GM19193 (cell line): ENCODE data around the gene CRHR1.

Experiments used
- POLR2A ChIP-seq: IDR thresholded peaks from 4 replicates; pipeline ENCODE4 v1.6.1; 2011; ENCODE audit not compliant: insufficient read depth, insufficient read length; ENCODE audit errors: extremely low read depth

Gene CRHR1

DNA sequence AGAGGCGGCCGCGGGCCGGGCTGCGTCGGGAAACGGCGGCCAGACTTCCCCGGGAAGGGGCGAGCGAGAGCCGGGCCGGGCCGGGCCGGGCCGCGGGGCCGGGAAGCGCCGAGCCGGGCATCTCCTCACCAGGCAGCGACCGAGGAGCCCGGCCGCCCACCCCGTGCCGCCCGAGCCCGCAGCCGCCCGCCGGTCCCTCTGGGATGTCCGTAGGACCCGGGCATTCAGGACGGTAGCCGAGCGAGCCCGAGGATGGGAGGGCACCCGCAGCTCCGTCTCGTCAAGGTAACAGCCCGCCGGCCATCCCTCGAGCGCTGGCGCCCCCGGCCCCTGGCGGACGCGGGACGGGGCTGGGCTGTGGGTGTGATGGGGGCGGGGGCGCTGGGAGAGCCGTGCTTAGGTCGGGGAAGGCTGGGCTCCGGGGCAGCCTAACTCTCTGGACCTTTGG, at the start of gene CRHR1:
TSS of gene CRHR1 (plus strand) at position 28 of the 448 bp plus-strand sequence. CDS start at position 253, 225 bp downstream.
- no peak for TF ChIP-seq POLR2A

DNA sequence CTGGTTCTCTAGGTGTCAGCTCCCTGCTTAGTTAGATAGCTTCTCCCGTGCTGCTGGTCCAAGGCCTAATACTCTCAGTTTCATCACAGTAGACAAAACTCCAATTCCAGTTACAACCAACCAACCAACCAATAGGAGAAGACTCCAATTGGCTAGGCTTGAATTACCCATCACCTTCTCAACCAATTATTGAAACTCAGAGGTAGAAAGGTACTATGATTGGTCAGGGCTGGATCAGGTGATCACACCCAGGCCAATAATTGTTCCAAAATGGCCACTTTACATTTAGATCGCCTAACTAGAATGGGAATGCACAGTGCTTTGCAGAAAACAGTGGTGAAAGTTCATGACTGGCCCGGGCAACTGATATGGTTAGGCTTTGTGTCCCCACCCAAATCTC, 49.5 kb upstream of the CRHR1 start:
- TF ChIP-seq POLR2A = no peak

GRCh38 chr17:45735488-45735887, 48.6 kb upstream of the CRHR1 start:
- no peak for TF ChIP-seq POLR2A

DNA sequence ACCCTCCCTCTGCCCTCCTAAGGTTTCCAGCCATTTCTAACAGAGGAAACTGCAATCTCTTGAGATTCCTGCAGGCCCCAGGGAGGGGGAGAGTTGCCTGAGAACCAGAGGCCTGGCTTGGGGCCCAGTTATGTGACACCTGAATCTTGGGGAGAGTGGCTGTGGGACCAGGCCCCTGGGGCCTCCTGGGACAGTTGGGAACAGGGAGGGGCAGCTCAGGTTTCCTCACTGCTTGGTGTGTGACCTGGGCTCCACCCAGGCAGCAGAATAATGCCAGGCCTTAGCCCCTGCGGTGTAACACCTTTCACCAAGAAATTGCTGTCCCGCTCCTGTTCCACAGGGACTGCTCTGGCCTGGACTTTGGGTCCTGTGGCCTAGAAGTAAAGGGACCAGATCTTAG, 44.3 kb upstream of the CRHR1 start:
- TF ChIP-seq POLR2A = no peak

DNA sequence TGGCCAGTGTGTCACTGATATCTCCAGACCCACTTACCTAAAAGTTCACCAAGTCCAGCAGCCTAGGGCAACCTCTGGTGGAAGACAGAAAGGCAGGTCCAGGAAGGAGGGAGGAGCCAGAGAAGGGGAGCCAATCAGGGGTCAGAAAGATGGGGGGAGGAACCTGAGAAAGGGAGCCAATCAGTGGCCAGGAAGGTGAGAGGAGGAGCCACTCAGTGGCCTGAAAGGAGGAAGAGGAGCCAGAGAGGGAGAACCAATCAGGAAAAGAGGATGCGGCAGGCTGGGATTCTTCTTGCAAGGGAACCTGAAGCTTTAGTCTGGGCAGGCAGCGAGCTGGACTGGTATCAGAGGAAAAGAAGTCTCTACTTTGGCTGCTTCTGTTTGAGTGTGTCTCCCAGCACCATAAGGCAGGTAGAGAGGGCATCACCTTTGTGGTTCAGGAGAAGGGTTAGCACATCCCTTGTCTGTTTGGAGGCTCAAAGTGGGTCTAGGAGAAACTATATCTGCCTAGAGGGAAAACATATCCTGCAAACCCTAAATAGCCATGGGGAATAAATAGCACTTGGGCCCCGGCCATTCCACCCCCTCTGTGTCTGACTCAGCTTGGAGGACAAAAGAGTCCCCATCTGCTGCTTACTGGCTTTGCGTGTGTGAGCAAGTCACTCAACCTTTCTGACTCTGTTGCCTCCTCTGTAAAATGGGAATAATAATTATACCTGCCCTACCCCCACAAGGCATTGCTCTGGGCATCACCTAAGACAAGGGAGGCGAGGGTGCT, 43.4 kb upstream of the CRHR1 start:
- no peak for TF ChIP-seq POLR2A

- TF ChIP-seq POLR2A = no peak
Measured at GRCh38 chr17:45742251-45742650, 41.9 kb upstream of the CRHR1 start.

DNA sequence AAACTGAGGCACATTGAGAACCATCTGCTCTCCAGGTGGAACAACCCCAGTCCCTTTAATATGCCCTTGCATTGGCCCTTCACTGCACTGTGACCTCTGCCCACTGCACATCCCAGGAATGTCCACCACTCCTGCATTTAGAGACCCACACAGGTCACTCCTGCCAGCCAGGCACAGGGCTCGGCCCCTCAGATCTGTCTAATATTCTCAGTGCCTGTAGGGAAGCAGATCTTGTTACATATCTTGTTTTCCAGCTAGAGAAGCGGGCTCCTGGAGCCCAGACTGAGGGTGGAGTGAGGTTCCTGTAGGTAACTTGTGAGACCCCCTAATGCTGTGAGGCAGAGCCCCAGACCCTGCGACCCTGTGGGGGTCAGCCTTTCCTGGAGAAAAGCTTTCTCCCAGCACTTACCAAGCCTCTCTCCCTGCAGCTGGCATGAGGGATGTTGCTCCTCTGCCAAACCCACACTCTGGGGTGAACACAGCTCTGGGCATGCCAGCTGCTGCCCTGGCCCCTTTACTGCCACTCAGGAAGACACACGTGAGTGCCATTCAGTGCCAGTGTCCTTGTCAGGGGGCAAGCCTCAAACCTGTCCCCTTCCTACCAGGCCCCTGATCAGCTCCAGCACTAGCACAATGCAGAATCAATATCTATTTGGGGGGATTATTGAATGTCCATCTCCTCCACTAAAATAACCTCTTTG, 40.3 kb upstream of the CRHR1 start:
- TF ChIP-seq POLR2A = no peak

GRCh38 chr17:45745601-45746494, 38.3 kb upstream of the CRHR1 start:
- TF ChIP-seq POLR2A = no peak

GRCh38 chr17:45747911-45748310, 36.2 kb upstream of the CRHR1 start:
- TF ChIP-seq POLR2A = no peak

GRCh38 chr17:45748731-45749310, 35.3 kb upstream of the CRHR1 start:
- no peak for TF ChIP-seq POLR2A

GRCh38 chr17:45749831-45750335, 34.2 kb upstream of the CRHR1 start:
- TF ChIP-seq POLR2A = no peak

- TF ChIP-seq POLR2A = no peak
Measured at GRCh38 chr17:45750779-45751440, 33.2 kb upstream of the CRHR1 start.

GRCh38 chr17:45751466-45751865, 32.7 kb upstream of the CRHR1 start:
- no peak for TF ChIP-seq POLR2A

DNA sequence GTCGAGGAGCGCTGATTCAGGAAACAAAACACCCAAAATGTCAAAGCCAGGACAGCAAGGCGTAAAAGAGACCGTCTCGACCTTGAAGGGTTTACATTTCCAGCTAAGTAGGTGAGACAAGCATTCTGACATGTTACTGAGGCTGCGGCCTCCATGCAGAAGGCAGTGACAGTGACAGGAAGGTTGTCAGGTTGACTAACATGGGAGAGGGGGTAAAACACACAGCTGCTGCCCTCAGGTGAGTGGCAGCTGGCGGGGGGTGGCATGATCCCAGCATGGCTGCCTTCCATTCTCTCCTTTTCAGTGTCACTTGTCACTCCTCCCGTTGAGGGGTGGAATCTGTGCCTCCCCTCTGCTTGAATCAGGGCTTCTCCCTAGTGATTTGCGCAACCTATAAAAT, 31.9 kb upstream of the CRHR1 start:
- TF ChIP-seq POLR2A = no peak
